ENCODE data around the gene NPAS4. TPM values are rescaled to one million over a fixed set of nuclear protein-coding genes. Genes with fewer than 3 reads are reported as not detected.

Gene NPAS4
- total and polyA plus RNA-seq, 2 of the 4 experiments (the other 2 are of a cell fraction) = under 0.01 to 0.77 TPM

GRCh38 chr11:66426314-66426713 is 5.5 kb downstream of the NPAS4 start:
- no peak for DNase-seq
- Histone ChIP-seq H2BK5ac (ENCODE audit: low read depth, low read length, poor library complexity, severe bottlenecking) (no peak overlapping the region), H3K27me3 (ENCODE audit: control insufficient read depth, insufficient read depth, low read length) (no peaks in the 10 kb centered on the region), H4K20me1 (ENCODE audit: insufficient read depth, low read length) (peaks cover 20% of the 10 kb centered on the region), H3K4me3 (ENCODE audit: insufficient read depth, low read depth, low read length) (no peak overlapping the region), H3K4me1 (ENCODE audit: control insufficient read depth, insufficient read depth, low read length) (no peaks in the 10 kb centered on the region), H2AK5ac (ENCODE audit: low read depth, low read length) (no peak overlapping the region), H3K23ac (ENCODE audit: low read depth, low read length) (no peak overlapping the region), H2BK120ac (ENCODE audit: low read depth, low read length) (no peak overlapping the region), H3K27ac (ENCODE audit: insufficient read depth, low read length) (no peak overlapping the region), H2AFZ (replicated peaks; ENCODE audit: low read length, poor library complexity) (no peak overlapping the region), H2BK15ac (ENCODE audit: low read depth, low read length) (no peak overlapping the region), H3K36me3 (ENCODE audit: control insufficient read depth, insufficient read depth, low read length) (peaks cover 5% of the 10 kb centered on the region; the same call in 1 of the 2 replicates), H3K79me1 (ENCODE audit: low read depth in 1 of 2, low read length in 2 of 2) (no peaks in the 10 kb centered on the region), H3K9me1 (ENCODE audit: insufficient read depth, low read length) (no peaks in the 10 kb centered on the region; the same call in 1 of the 2 replicates), H3K14ac (replicated peaks; ENCODE audit: low read depth, low read length) (no peak overlapping the region), H3K4ac (ENCODE audit: low read depth, low read length) (no peak overlapping the region), H4K8ac (ENCODE audit: low read depth in 2 of 2, low read length in 2 of 2) (no peak overlapping the region), H2AK9ac (replicated peaks; ENCODE audit: low read depth, low read length, poor library complexity) (no peak overlapping the region), H3K18ac (ENCODE audit: low read depth, low read length) (no peak overlapping the region), H4K5ac (ENCODE audit: low read depth, low read length) (no peak overlapping the region), H3K9me3 (ENCODE audit: control insufficient read depth, insufficient read depth, low read length) (no peaks in the 10 kb centered on the region), H4K91ac (ENCODE audit: insufficient read depth, low read depth, low read length) (no peak overlapping the region), H2BK20ac (ENCODE audit: low read depth, low read length) (no peak overlapping the region), H3K9ac (ENCODE audit: low read depth, low read length) (no peak overlapping the region), H3K4me2 (ENCODE audit: low read depth, low read length) (no peak overlapping the region), H3K56ac (ENCODE audit: extremely low read depth, insufficient read depth, low read length) (no peak overlapping the region)
- POLR2A ChIA-PET (ENCODE audit: unreplicated experiment) = no interaction called here
- intact Hi-C loops (cut with micrococcal nuclease) = no loop called here
- in situ Hi-C loops (cut with MboI; ENCODE audit: low sequenced_read_pairs) = no loop called here
- no peak for TF ChIP-seq RFX5 (IDR thresholded peaks at IDR 0.05; ENCODE audit: low read depth, low read length)
- no peak for TF ChIP-seq MAZ (IDR thresholded peaks at IDR 0.05; ENCODE audit: borderline replicate concordance, low read depth, low read length)
- no peak for TF ChIP-seq USF2 (IDR thresholded peaks at IDR 0.05; ENCODE audit: low read depth, low read length)
- TF ChIP-seq RCOR1 (IDR thresholded peaks at IDR 0.05; ENCODE audit: insufficient replicate concordance, low read length) = no peak
- no peak for TF ChIP-seq SMC3 (IDR thresholded peaks at IDR 0.05; ENCODE audit: low read depth, low read length)
- no peak for TF ChIP-seq POLR2A (IDR thresholded peaks at IDR 0.05; ENCODE audit: low read depth, low read length)
- TF ChIP-seq CHD1 (IDR thresholded peaks at IDR 0.05; ENCODE audit: low read depth, low read length) = no peak
- TF ChIP-seq MAFK (IDR thresholded peaks at IDR 0.05; ENCODE audit: low read depth, low read length) = no peak
- TF ChIP-seq CTCF (conservative IDR thresholded peaks at IDR 0.05; ENCODE audit: low read depth, low read length) = no peak
- TF ChIP-seq RAD21 (IDR thresholded peaks at IDR 0.05; ENCODE audit: low read length) = no peak
- no peak for TF ChIP-seq FOS (IDR thresholded peaks at IDR 0.05; ENCODE audit: low read depth, low read length)
- TF ChIP-seq BHLHE40 (IDR thresholded peaks at IDR 0.05; ENCODE audit: low read depth, low read length) = no peak
- no peak for TF ChIP-seq ELK1 (IDR thresholded peaks at IDR 0.05; ENCODE audit: borderline replicate concordance, low read depth, low read length)
- 69% methylated on average over 3 of the region's 23 CpGs; no CpG with 5 or more reads in 1 of the 2 experiments for WGBS, 2 experiments (ENCODE audit: extremely low coverage in 2 of 2, insufficient read length in 1 of 2)
- CTCF ChIA-PET = no interaction called here
- dilution Hi-C loops (cut with HindIII; ENCODE audit: low sequenced_read_pairs, unreplicated experiment) = no loop called here
- ATAC-seq (ENCODE audit: low read depth) = no peak
- no TSS peak for BruUV-seq (replicated peaks)
